B cell (primary cell): ENCODE measurements around the gene SLC51B. TPM values are rescaled to one million over a fixed set of nuclear protein-coding genes. Genes with fewer than 3 reads are reported as not detected.

Source experiments
- ATAC-seq: fragments of 200-7000 bp; cut with Tn5 transposase; one replicate; pipeline ENCODE4 v1.10.0; 2021; ENCODE audit warnings: low read depth, mild to moderate bottlenecking, moderate number of reproducible peaks, moderate library complexity
- CTCF ChIA-PET: fragments of 350-600 bp; sonication (Branson Sonifier 250); formaldehyde crosslinking; loops from one replicate; lab custom pipeline; 2021; ENCODE audit warnings: antibody characterized with exemption, inconsistent platforms; lab: Charles Lee
- POLR2A ChIA-PET: fragments of 350-600 bp; sonication (Branson Sonifier 250); formaldehyde crosslinking; loops from one replicate; lab custom pipeline; 2021; ENCODE audit warnings: antibody characterized with exemption; lab: Charles Lee
- DNase-seq: peaks from one replicate; pipeline ENCODE4 v3.0.0; 2013
- H2AFZ ChIP-seq: 2 replicates; pipeline ENCODE4 v1.6.1; 2012; ENCODE audit warnings: mild to moderate bottlenecking, low read depth, low read length; ENCODE audit not compliant: insufficient read depth, poor library complexity, severe bottlenecking
- H3K27ac ChIP-seq, 2 donors: 1 replicate in 1 of 2; 2 replicates in 1 of 2; pipeline ENCODE4 v1.5.1; 2012 to 2013; ENCODE audit warnings: low read length in 2 of 2, mild to moderate bottlenecking in 2 of 2, moderate library complexity in 1 of 2
- H3K27me3 ChIP-seq, 4 experiments: fragments of 200-600 bp in 1 of 4; sonication (generic) in 1 of 4; replicated peaks in 1 of 4; 1 replicate in 2 of 4; 2 replicates in 2 of 4; pipeline versions ENCODE4 v1.6.1 to v1.7.0; 2013 to 2016; ENCODE audit warnings: low read length in 3 of 4, mild to moderate bottlenecking in 2 of 4, mixed read lengths in 1 of 4, moderate library complexity in 1 of 4; ENCODE audit not compliant: insufficient read depth in 4 of 4, control insufficient read depth in 3 of 4; ENCODE audit errors: control extremely low read depth in 1 of 4
- H3K36me3 ChIP-seq, 2 experiments: replicated peaks in 1 of 2; 1 replicate in 1 of 2; 2 replicates in 1 of 2; pipeline versions ENCODE4 v1.6.1 to v1.7.1; 2013; ENCODE audit warnings: low read length in 1 of 2; ENCODE audit not compliant: insufficient read depth in 2 of 2, control insufficient read depth in 1 of 2; ENCODE audit errors: control extremely low read depth in 1 of 2, extremely low read depth in 1 of 2
- H3K4me1 ChIP-seq, 2 donors: fragments of 200-600 bp in 1 of 2; sonication (generic) in 1 of 2; 1 replicate in 1 of 2; 2 replicates in 1 of 2; pipeline versions ENCODE4 v1.5.1 to v1.6.1; 2013 to 2017; ENCODE audit warnings: low read length in 2 of 2; ENCODE audit not compliant: control insufficient read depth in 2 of 2, insufficient read depth in 2 of 2
- H3K4me2 ChIP-seq: replicated peaks from 2 replicates; pipeline ENCODE3; 2012; ENCODE audit warnings: mild to moderate bottlenecking, low read depth, low read length; ENCODE audit not compliant: poor library complexity, severe bottlenecking
- H3K4me3 ChIP-seq, 5 experiments: fragments of 200-600 bp in 1 of 5; sonication (generic) in 1 of 5; 1 replicate in 3 of 5; 2 replicates in 2 of 5; pipeline versions ENCODE4 v1.5.1 to v1.7.0; 2011 to 2016; ENCODE audit warnings: low read length in 4 of 5, mild to moderate bottlenecking in 4 of 5, low read depth in 2 of 5, control low read depth in 1 of 5, moderate library complexity in 1 of 5; ENCODE audit not compliant: insufficient read depth in 1 of 5; ENCODE audit errors: control extremely low read depth in 1 of 5, extremely low read depth in 1 of 5
- H3K79me2 ChIP-seq: fragments of 200-600 bp; sonication (generic); one replicate; pipeline ENCODE4 v1.6.0; 2016; ENCODE audit warnings: low read length; ENCODE audit not compliant: control insufficient read depth, insufficient read depth
- H3K9ac ChIP-seq: fragments of 200-600 bp; sonication (generic); 2 replicates; pipeline ENCODE4 v1.6.1; 2017; ENCODE audit warnings: mild to moderate bottlenecking, low read length, moderate library complexity
- H3K9me3 ChIP-seq, 3 donors: one replicate each; pipeline versions ENCODE4 v1.6.1 to v1.7.1; 2013; ENCODE audit warnings: low read length in 2 of 3; ENCODE audit not compliant: control insufficient read depth in 2 of 3, insufficient read depth in 1 of 3; ENCODE audit errors: control extremely low read depth in 1 of 3
- H4K20me1 ChIP-seq: 2 replicates; pipeline ENCODE4 v1.6.0; 2012; ENCODE audit warnings: mild to moderate bottlenecking, low read length; ENCODE audit not compliant: insufficient read depth, control insufficient read depth, poor library complexity, severe bottlenecking
- H3K27ac Mint-ChIP-seq: one replicate; pipeline ENCODE4 v1.8.0; 2021; ENCODE audit warnings: mixed read lengths
- H3K27me3 Mint-ChIP-seq: one replicate; pipeline ENCODE4 v1.8.0; 2021; ENCODE audit warnings: mixed read lengths
- H3K4me1 Mint-ChIP-seq: one replicate; pipeline ENCODE4 v1.8.0; 2021; ENCODE audit warnings: mixed read lengths
- H3K4me3 Mint-ChIP-seq: one replicate; pipeline ENCODE4 v1.8.0; 2021; ENCODE audit warnings: mixed read lengths
- H3K9me3 Mint-ChIP-seq: one replicate; pipeline ENCODE4 v1.8.0; 2022; ENCODE audit warnings: mixed read lengths; ENCODE audit not compliant: insufficient read depth
- CTCF ChIP-seq: fragments of 200-600 bp; IDR thresholded peaks from one replicate; pipeline ENCODE4 v1.8.0; 2022; ENCODE audit warnings: antibody characterized with exemption, mild to moderate bottlenecking
- EZH2 ChIP-seq: IDR thresholded peaks from 2 replicates; pipeline ENCODE4 v1.6.1; 2012; ENCODE audit warnings: borderline replicate concordance, low read depth, mild to moderate bottlenecking, moderate library complexity, low read length; ENCODE audit not compliant: insufficient read depth, poor library complexity, severe bottlenecking
- WGBS: methylation state at CpG from one replicate; pipeline ENCODE4 v1.1.5; 2013; ENCODE audit warnings: missing lambda C conversion rate; ENCODE audit not compliant: insufficient coverage; 5-methylcytosine and 5-hydroxymethylcytosine counted together
- intact Hi-C: fragments of 100-400 bp; cut with micrococcal nuclease; formaldehyde crosslinking; loops from one replicate; pipeline ENCODE4 v1.10.0; 2022
- polyA minus RNA-seq: library from RNA; depleted of rRNA, polyadenylated mRNA; stranded (reverse); fragments of >200 nt; gene quantifications from 2 replicates; pipeline ENCODE4 v1.2.3, GENCODE V29; 2012
- polyA plus RNA-seq: library from polyadenylated mRNA; depleted of rRNA; stranded (reverse); fragments of >200 nt; gene quantifications from 2 replicates; pipeline ENCODE4 v1.2.3, GENCODE V29; 2012
- total RNA-seq, 2 donors: library from RNA; stranded (reverse); fragments of 120-200 nt in 1 of 2; gene quantifications; 1 replicate in 1 of 2; 2 replicates in 1 of 2; pipeline versions ENCODE4 v1.2.3 to v1.2.4, GENCODE V29; 2013 to 2022

SLC51B gene
- total RNA-seq (not detected in 2 replicates), polyA plus RNA-seq (not detected in 2 replicates), polyA minus RNA-seq (not detected in 2 replicates)
- not detected for total RNA-seq (2013)

GRCh38 chr15:65044724-65045481 lies at the start of gene SLC51B:
TSS of gene SLC51B (plus strand) at chr15:65045387. CDS start at chr15:65050005, 4,618 bp downstream.
- H3K79me2 ChIP-seq: no peaks in the 10 kb centered on the region
- no peak within 1 kb of the TSS for H3K9ac ChIP-seq
- H3K4me1 Mint-ChIP-seq: peaks cover 7% of the 10 kb centered on the region
- no peak for ATAC-seq
- no peak for TF ChIP-seq CTCF
- TF ChIP-seq EZH2: no peak
- H3K9me3 Mint-ChIP-seq: no peaks in the 10 kb centered on the region
- no peaks in the 10 kb centered on the region for H3K9me3 ChIP-seq
- no peak within 1 kb of the TSS for H3K4me3 ChIP-seq
- intact Hi-C loops: no loop called here
- H3K27ac ChIP-seq: no peak within 1 kb of the TSS
- no peaks in the 10 kb centered on the region for H4K20me1 ChIP-seq
- H3K4me1 ChIP-seq: peaks cover 8 to 10% of the 10 kb centered on the region in 2 donors
- no peaks in the 10 kb centered on the region for H3K36me3 ChIP-seq
- 92% methylated on average over 6 of the region's 7 CpGs for WGBS
- no peak within 1 kb of the TSS for H3K4me3 Mint-ChIP-seq
- no peak for DNase-seq
- H3K4me2 ChIP-seq: no peak within 1 kb of the TSS
- peaks cover 4% of the 10 kb centered on the region for H3K27me3 Mint-ChIP-seq
- no peak within 1 kb of the TSS for H3K27ac Mint-ChIP-seq
- H2AFZ ChIP-seq: no peak within 1 kb of the TSS
- peaks cover 0 to 4% (median 0%) of the 10 kb centered on the region in 4 experiments for H3K27me3 ChIP-seq
- ChIA-PET CTCF (no interaction called here), POLR2A (interaction anchor here (0.5 to 0.7 kb wide), 2 partner anchors 9 to 252 kb away, joined by 6 to 14 read pairs; no protein-coding TSS in a partner anchor)

- intact Hi-C loops: no loop called here
- H3K9me3 Mint-ChIP-seq: no peaks in the 10 kb centered on the region
Observed at GRCh38 chr15:64997066-64997465, 48.1 kb upstream of the SLC51B start.

More at GRCh38 chr15:64997066-64997465, 48.1 kb upstream of the SLC51B start:
- Mint-ChIP-seq H3K4me1 (peaks cover 5% of the 10 kb centered on the region), H3K27me3 (no peaks in the 10 kb centered on the region), H3K27ac (no peak overlapping the region), H3K4me3 (no peak overlapping the region)
- Histone ChIP-seq H3K9ac (no peak overlapping the region), H3K36me3 (no peaks in the 10 kb centered on the region), H3K4me2 (no peak overlapping the region), H2AFZ (no peak overlapping the region), H3K9me3 (no peaks in the 10 kb centered on the region), H3K27me3 (no peaks in the 10 kb centered on the region), H3K4me1 (no peaks in the 10 kb centered on the region), H3K4me3 (no peak overlapping the region), H3K27ac (no peak overlapping the region), H3K79me2 (no peaks in the 10 kb centered on the region), H4K20me1 (no peaks in the 10 kb centered on the region)
- POLR2A ChIA-PET: interaction anchor here (0.6 kb wide), 1 partner anchor 300 kb away, joined by 3 read pairs; no protein-coding TSS in a partner anchor
- no peak for DNase-seq
- TF ChIP-seq EZH2 (no peak), CTCF (no peak)
- 100% methylated on average over 2 of the region's 5 CpGs for WGBS
- no peak for ATAC-seq
- CTCF ChIA-PET: interaction anchor here (0.6 to 0.9 kb wide), 2 partner anchors 9 to 12 kb away, joined by 3 read pairs; no protein-coding TSS in a partner anchor
